Bronchial epithelial cell (primary cell): ENCODE data around the gene CAND2. TPM values are rescaled to one million over a fixed set of nuclear protein-coding genes. Genes with fewer than 3 reads are reported as not detected.
"Not testable (repeated sequence)": the region's sequence is repeated elsewhere in the genome, so short reads cannot be mapped to it uniquely, and the experiment has no call there.

Experiments used
- DNase-seq: peaks from one replicate; pipeline ENCODE4 v3.0.0-alpha.2; 2010; ENCODE audit warnings: low read depth
- FAIRE-seq: peaks from 2 replicates; lab custom pipeline; 2011; peaks lifted over from hg19 to GRCh38; lab: Jason Lieb, UNC
- H3K27me3 ChIP-seq: 2 replicates; pipeline ENCODE4 v1.5.1; 2011; ENCODE audit warnings: low read length; ENCODE audit not compliant: control insufficient read depth, insufficient read depth
- H3K36me3 ChIP-seq: 2 replicates; pipeline ENCODE4 v1.5.1; 2011; ENCODE audit warnings: low read length; ENCODE audit not compliant: control insufficient read depth, insufficient read depth
- H3K4me3 ChIP-seq: 2 replicates; pipeline ENCODE4 v1.5.1; 2011; ENCODE audit warnings: mild to moderate bottlenecking, low read depth, low read length, control low read depth
- total RNA-seq: library from RNA; depleted of rRNA; stranded (reverse); fragments of >200 nt; gene quantifications from 2 replicates; pipeline ENCODE4 v1.2.1, GENCODE V29; 2014
- TF ChIP-seq, protein P1 (sequence below): IDR thresholded peaks from 2 replicates; pipeline ENCODE4 v1.5.1; 2011; ENCODE audit warnings: mild to moderate bottlenecking, moderate library complexity, low read length, control low read depth, inconsistent platforms; ENCODE audit not compliant: insufficient read depth, severe bottlenecking

The CAND2 gene
- total RNA-seq, 1 donor from 2014 or later: 1.3 TPM

DNA sequence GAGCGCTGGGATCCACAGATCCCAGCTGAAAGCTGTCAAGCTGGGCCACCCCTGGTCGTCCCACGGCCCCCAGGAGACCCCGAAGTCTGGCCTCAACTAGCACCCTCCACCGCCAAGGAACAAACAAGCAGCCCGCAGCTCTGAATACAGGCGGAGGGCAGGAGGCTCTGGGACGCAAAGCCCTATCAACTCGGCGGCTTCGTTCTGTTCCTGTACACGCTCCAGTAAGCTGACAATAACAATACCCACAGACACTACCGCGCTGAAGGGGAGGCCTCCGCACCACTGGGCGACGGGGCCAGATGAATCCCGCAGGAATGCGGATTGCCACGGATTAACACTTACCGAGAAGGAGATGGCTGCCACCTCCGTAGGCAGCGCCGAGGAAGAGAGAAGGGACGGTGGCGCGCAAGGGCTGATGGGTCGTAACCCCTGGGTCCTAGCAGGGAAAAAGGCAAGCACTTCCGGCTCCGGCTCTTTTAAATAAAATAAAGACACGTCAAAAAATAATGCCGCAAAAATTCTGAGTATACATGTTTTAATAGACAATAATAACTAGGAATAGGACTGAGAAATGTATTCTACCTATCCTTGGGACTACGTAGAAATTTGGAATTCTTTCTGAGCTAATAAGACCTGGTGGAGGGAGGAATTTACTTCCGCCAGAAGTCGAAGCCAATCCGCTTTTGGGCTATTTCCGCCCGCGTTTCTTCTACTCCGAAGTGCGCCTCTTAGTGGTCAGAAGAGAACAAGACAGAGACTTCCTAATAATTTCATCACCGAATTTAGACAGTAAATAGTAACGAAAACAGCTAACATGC is 44.9 kb downstream of the CAND2 start, which contains the start of gene RPL32:
Gene RPL32 (minus strand): TSS at position 417 of the 821 bp plus-strand sequence. CDS start 1,328 bp downstream, outside the sequence.
- Histone ChIP-seq H3K27me3 (no peaks in the 10 kb centered on the region), H3K36me3 (peaks cover 26% of the 10 kb centered on the region), H3K4me3 (peak within 1 kb of the TSS; percentile 83)
- TF ChIP-seq, protein P1, sequence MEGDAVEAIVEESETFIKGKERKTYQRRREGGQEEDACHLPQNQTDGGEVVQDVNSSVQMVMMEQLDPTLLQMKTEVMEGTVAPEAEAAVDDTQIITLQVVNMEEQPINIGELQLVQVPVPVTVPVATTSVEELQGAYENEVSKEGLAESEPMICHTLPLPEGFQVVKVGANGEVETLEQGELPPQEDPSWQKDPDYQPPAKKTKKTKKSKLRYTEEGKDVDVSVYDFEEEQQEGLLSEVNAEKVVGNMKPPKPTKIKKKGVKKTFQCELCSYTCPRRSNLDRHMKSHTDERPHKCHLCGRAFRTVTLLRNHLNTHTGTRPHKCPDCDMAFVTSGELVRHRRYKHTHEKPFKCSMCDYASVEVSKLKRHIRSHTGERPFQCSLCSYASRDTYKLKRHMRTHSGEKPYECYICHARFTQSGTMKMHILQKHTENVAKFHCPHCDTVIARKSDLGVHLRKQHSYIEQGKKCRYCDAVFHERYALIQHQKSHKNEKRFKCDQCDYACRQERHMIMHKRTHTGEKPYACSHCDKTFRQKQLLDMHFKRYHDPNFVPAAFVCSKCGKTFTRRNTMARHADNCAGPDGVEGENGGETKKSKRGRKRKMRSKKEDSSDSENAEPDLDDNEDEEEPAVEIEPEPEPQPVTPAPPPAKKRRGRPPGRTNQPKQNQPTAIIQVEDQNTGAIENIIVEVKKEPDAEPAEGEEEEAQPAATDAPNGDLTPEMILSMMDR: peak; percentile 71
- no peak for FAIRE-seq
- DNase-seq: peak; percentile 90

DNA sequence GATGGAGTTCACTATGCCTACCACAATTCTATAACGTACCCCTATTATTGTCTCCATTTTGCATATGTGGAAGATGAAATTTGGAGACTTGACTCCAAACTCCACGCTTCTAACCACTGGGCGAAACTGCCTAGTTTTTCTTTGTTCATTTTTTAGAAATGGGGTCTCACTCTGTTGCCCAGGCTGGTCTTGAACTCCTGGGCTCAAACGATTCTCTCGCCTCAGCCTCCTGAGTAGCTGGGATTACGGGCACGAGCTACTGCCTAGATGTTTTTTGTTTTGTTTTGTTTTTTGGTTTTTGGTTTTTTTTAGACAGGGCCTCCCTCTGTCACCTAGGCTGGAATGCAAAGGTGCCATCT is 45.5 kb downstream of the CAND2 start:
- FAIRE-seq: no peak
- no peak for DNase-seq
- Histone ChIP-seq H3K27me3 (no peaks in the 10 kb centered on the region), H3K4me3 (no peak overlapping the region), H3K36me3 (peaks cover 21% of the 10 kb centered on the region)
- TF ChIP-seq, protein P1: no peak

DNA sequence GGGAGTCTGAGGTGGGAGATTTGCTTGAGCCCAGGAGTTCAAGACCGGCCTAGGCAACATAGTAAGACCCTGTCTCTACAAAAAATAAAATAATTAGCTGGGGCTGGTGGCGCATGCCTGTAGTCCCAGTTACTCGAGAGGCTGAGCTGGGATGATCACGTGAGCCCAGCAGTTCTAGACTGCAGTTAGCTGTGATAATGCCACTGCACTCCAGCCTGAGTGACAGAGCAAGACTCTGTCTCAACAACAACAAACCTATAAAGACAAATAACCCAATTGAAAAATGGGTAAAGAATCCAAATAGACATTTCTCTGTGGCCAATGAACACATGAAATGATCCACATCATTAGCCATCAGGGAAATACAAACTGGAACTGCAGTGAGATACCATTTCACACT is 46.0 kb downstream of the CAND2 start:
- DNase-seq: no peak
- Histone ChIP-seq H3K27me3 (no peaks in the 10 kb centered on the region), H3K4me3 (no peak overlapping the region), H3K36me3 (peaks cover 18% of the 10 kb centered on the region)
- TF ChIP-seq, protein P1: no peak
- no peak for FAIRE-seq

DNA sequence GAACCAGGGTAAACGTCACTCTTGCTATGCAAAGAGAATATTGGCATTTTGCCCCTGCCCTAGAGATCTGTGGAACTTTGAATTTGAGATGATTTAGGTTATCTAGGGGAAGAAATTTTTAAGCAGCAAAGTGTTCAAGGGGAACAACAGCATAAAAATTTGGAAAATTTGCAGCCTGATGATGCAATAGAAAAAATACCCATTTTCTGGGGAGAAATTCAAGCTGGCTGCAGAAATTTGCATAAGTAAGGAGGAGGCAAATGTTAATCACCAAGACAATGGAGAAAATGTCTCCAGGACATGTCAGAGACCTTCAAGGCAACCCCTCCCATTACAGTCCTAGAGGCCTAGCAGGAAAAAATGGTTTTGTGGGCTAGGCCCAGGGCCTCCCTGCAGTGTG is 49.3 kb downstream of the CAND2 start:
- no peak for DNase-seq
- no peak for FAIRE-seq
- Histone ChIP-seq H3K36me3 (no peaks in the 10 kb centered on the region), H3K27me3 (no peaks in the 10 kb centered on the region), H3K4me3 (no peak overlapping the region)
- TF ChIP-seq, protein P1: no peak

DNA sequence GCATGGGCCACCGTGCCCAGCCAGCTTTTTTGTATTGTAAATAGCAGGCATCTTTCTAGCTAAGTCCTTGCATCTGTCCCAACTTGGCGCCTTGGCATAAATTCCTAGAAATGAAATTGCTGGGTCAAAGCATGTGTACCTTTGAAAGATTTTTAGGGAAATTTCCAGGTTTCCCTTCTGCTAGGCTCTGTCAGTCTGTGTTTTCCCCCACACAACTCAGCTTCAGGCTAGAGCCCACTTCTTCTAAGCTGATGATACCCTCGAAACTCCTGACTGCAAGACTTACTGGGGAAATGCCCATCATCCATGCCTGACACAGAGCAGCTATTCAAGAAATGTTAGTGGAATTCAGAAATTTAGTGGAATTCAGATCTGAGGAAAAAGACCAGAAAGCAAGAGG is 55.7 kb downstream of the CAND2 start:
- Histone ChIP-seq H3K4me3 (no peak overlapping the region), H3K36me3 (no peaks in the 10 kb centered on the region), H3K27me3 (peaks cover 1% of the 10 kb centered on the region)
- FAIRE-seq: no peak
- no peak for DNase-seq
- TF ChIP-seq, protein P1: no peak

DNA sequence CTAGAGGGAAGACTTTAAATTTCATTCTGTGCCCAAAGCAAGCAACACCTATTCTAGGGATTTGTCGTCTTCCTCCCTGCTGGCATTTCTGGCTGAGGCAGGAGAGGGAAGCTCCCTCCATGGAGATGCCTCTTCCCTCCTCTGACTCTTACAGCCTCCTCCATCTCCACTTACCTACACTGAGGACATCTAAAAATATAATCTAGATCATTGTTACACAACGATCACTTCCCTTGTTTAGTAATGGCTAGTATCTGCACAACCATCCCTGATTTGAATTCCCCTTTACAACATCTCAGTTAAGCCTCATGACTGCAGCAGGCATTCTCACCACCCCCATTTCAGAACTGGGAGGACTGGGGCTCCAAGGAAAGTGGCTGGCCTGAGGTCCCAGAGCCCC is 57.4 kb downstream of the CAND2 start:
- not testable (repeated sequence) for DNase-seq, H3K27me3 ChIP-seq, H3K36me3 ChIP-seq, FAIRE-seq, H3K4me3 ChIP-seq
